Hepatocyte (in vitro differentiated cells): ENCODE measurements around the gene ADRM1. TPM values are rescaled to one million over a fixed set of nuclear protein-coding genes. Genes with fewer than 3 reads are reported as not detected.

Experiments
- DNase-seq: peaks from one replicate; pipeline ENCODE4 v3.0.0-alpha.2; 2016; ENCODE audit warnings: low spot score
- H2AFZ ChIP-seq: fragments of 200-600 bp; sonication (generic); 2 replicates; pipeline ENCODE4 v1.6.0; 2016; ENCODE audit warnings: antibody characterized with exemption, mild to moderate bottlenecking
- H3K27ac ChIP-seq: fragments of 200-600 bp; sonication (generic); 2 replicates; pipeline ENCODE4 v1.5.1; 2016; ENCODE audit warnings: mild to moderate bottlenecking
- H3K27me3 ChIP-seq: fragments of 200-600 bp; sonication (generic); 2 replicates; pipeline ENCODE4 v1.6.1; 2016
- H3K36me3 ChIP-seq: fragments of 200-600 bp; sonication (generic); replicated peaks from 2 replicates; pipeline ENCODE4 v1.5.1; 2016; ENCODE audit warnings: low read depth; ENCODE audit not compliant: insufficient read depth
- H3K4me1 ChIP-seq: fragments of 200-600 bp; sonication (generic); 2 replicates; pipeline ENCODE4 v1.5.1; 2016; ENCODE audit warnings: mild to moderate bottlenecking, moderate library complexity; ENCODE audit not compliant: insufficient read depth
- H3K4me2 ChIP-seq: fragments of 200-600 bp; sonication (generic); 2 replicates; pipeline ENCODE4 v1.6.0; 2016
- H3K4me3 ChIP-seq: fragments of 200-600 bp; sonication (generic); 2 replicates; pipeline ENCODE4 v1.5.1; 2016; ENCODE audit warnings: mild to moderate bottlenecking
- H3K79me2 ChIP-seq: fragments of 200-600 bp; sonication (generic); 2 replicates; pipeline ENCODE4 v1.6.0; 2017; ENCODE audit warnings: mild to moderate bottlenecking
- H3K9me2 ChIP-seq: fragments of 200-600 bp; sonication (generic); replicated peaks from 2 replicates; pipeline ENCODE4 v1.6.0; 2017; ENCODE audit warnings: mild to moderate bottlenecking; ENCODE audit not compliant: insufficient read depth
- H3K9me3 ChIP-seq: fragments of 200-600 bp; sonication (generic); 2 replicates; pipeline ENCODE4 v1.5.1; 2016; ENCODE audit warnings: low read depth, mild to moderate bottlenecking
- H4K20me1 ChIP-seq: fragments of 200-600 bp; sonication (generic); 2 replicates; pipeline ENCODE4 v1.6.0; 2016; ENCODE audit warnings: mild to moderate bottlenecking; ENCODE audit not compliant: insufficient read depth, poor library complexity, severe bottlenecking
- CTCF ChIP-seq: fragments of 200-600 bp; sonication (generic); IDR thresholded peaks from 2 replicates; pipeline ENCODE4 v1.5.1; 2016; ENCODE audit warnings: antibody characterized with exemption, mild to moderate bottlenecking; ENCODE audit not compliant: poor library complexity
- EZH2 ChIP-seq: fragments of 200-600 bp; sonication (generic); IDR thresholded peaks from 2 replicates; pipeline ENCODE4 v1.6.1; 2016; ENCODE audit warnings: antibody characterized with exemption, mild to moderate bottlenecking, borderline replicate concordance
- EZH2phosphoT487 ChIP-seq: fragments of 200-600 bp; sonication (generic); IDR thresholded peaks from one replicate; pipeline ENCODE4 v1.6.1; 2018; ENCODE audit warnings: antibody characterized with exemption, mild to moderate bottlenecking, low read depth, moderate library complexity; ENCODE audit not compliant: unreplicated experiment, severe bottlenecking
- WGBS: methylation state at CpG from one replicate; pipeline ENCODE4 v1.1.6; 2016; ENCODE audit warnings: low lambda C conversion rate; ENCODE audit errors: missing lambda C conversion rate; 5-methylcytosine and 5-hydroxymethylcytosine counted together
- polyA plus RNA-seq: library from polyadenylated mRNA; unstranded; fragments of >200 nt; fragmentation: Nextera tagmentation; extraction: Ambion mirVana; gene quantifications from 2 replicates; pipeline ENCODE4 v1.2.1, GENCODE V29; 2016
- total RNA-seq: library from RNA; depleted of rRNA; stranded (reverse); fragments of >200 nt; gene quantifications from 2 replicates; pipeline ENCODE4 v1.2.3, GENCODE V29; 2014

The ADRM1 gene
- total and polyA plus RNA-seq, 2 experiments from 2014 or later: 103 to 144 TPM

DNA sequence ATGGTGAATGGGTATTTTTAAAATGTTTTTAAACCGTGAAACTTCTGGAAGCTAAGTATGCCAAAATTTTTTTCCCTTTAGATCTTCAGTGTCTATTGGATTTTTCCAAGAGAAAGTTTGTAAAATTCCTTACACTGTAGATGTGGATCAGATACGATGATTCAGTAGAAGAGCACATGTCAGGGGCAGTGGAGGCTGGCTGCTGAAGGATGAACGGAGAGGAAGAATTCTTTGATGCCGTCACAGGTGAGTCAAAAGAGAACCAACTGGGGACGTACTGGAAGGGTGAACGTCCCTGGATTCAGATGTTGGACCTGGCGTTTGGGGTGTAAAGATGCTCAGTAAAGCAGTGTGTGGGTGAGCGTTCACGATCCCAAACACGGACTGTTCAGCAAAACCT lies 46.8 kb upstream of the ADRM1 start:
- Histone ChIP-seq H3K4me2 (no peak overlapping the region), H2AFZ (no peak overlapping the region), H4K20me1 (peaks cover 80% of the 10 kb centered on the region), H3K79me2 (peaks cover 80% of the 10 kb centered on the region), H3K4me1 (no peaks in the 10 kb centered on the region), H3K9me3 (no peaks in the 10 kb centered on the region), H3K27me3 (no peaks in the 10 kb centered on the region), H3K36me3 (no peaks in the 10 kb centered on the region), H3K9me2 (no peaks in the 10 kb centered on the region), H3K27ac (no peak overlapping the region), H3K4me3 (no peak overlapping the region)
- 97% methylated on average over 10 of the region's 10 CpGs for WGBS
- no peak for DNase-seq
- no peak for TF ChIP-seq EZH2
- TF ChIP-seq EZH2phosphoT487: no peak
- TF ChIP-seq CTCF: no peak

GRCh38 chr20:62258499-62259293 lies 44.1 kb upstream of the ADRM1 start:
- no peak overlapping the region for H3K4me3 ChIP-seq
- no peak overlapping the region for H3K27ac ChIP-seq
- no peaks in the 10 kb centered on the region for H3K27me3 ChIP-seq
- no peak overlapping the region for H3K4me2 ChIP-seq
- no peak for DNase-seq
- H4K20me1 ChIP-seq: peaks cover 53% of the 10 kb centered on the region
- 90% methylated on average over 19 of the region's 20 CpGs for WGBS
- TF ChIP-seq CTCF: no peak
- no peak for TF ChIP-seq EZH2
- no peak for TF ChIP-seq EZH2phosphoT487
- no peaks in the 10 kb centered on the region for H3K4me1 ChIP-seq
- no peaks in the 10 kb centered on the region for H3K9me2 ChIP-seq
- H3K36me3 ChIP-seq: no peaks in the 10 kb centered on the region
- no peaks in the 10 kb centered on the region for H3K9me3 ChIP-seq
- no peak overlapping the region for H2AFZ ChIP-seq
- peaks cover 54% of the 10 kb centered on the region for H3K79me2 ChIP-seq

DNA sequence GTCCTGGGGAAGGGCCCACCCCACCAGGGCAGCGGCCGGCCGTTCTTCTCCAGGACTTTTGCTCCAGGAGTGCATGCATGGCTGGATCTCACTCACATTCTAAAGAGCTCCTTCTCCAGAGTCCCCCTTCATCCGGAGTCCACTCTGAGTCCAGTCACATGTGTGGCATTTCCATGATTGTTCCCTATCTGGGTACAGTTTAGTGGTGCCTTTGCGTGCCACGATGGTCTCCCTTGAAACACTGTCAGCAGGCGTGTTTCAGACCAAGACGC lies 43.6 kb upstream of the ADRM1 start:
- DNase-seq: no peak
- no peaks in the 10 kb centered on the region for H3K9me2 ChIP-seq
- no peaks in the 10 kb centered on the region for H3K9me3 ChIP-seq
- H3K27me3 ChIP-seq: no peaks in the 10 kb centered on the region
- no peak overlapping the region for H2AFZ ChIP-seq
- peaks cover 50% of the 10 kb centered on the region for H3K79me2 ChIP-seq
- H4K20me1 ChIP-seq: peaks cover 48% of the 10 kb centered on the region
- no peak overlapping the region for H3K4me2 ChIP-seq
- H3K4me1 ChIP-seq: no peaks in the 10 kb centered on the region
- WGBS: 98% methylated on average over 8 of the region's 8 CpGs
- H3K4me3 ChIP-seq: no peak overlapping the region
- no peaks in the 10 kb centered on the region for H3K36me3 ChIP-seq
- no peak for TF ChIP-seq CTCF
- TF ChIP-seq EZH2phosphoT487: no peak
- no peak for TF ChIP-seq EZH2
- H3K27ac ChIP-seq: no peak overlapping the region

- 96% methylated on average over 10 of the region's 10 CpGs for WGBS
- H3K9me3 ChIP-seq: no peaks in the 10 kb centered on the region
- H4K20me1 ChIP-seq: peaks cover 25% of the 10 kb centered on the region
- H3K79me2 ChIP-seq: peaks cover 30% of the 10 kb centered on the region
- H3K9me2 ChIP-seq: no peaks in the 10 kb centered on the region
- H3K27ac ChIP-seq: no peak overlapping the region
- no peaks in the 10 kb centered on the region for H3K36me3 ChIP-seq
- no peak overlapping the region for H3K4me2 ChIP-seq
- no peak overlapping the region for H3K4me3 ChIP-seq
- TF ChIP-seq EZH2 (no peak), CTCF (no peak), EZH2phosphoT487 (no peak)
- no peaks in the 10 kb centered on the region for H3K4me1 ChIP-seq
- DNase-seq: no peak
- H2AFZ ChIP-seq: no peak overlapping the region
- H3K27me3 ChIP-seq: no peaks in the 10 kb centered on the region
Measured at GRCh38 chr20:62262064-62262463, 40.7 kb upstream of the ADRM1 start.
